Activated CD4-positive, alpha-beta T cell treated with anti-CD3 and anti-CD28 coated beads, Interleukin-2, amount 50 U/mL, for 24 hours (primary cell): ENCODE measurements around the gene ANKRD31.
"Not testable (repeated sequence)": the region's sequence is repeated elsewhere in the genome, so short reads cannot be mapped to it uniquely, and the experiment has no call there.

Experiments used
- DNase-seq, 2 donors: peaks; one replicate each; pipeline ENCODE4 v3.0.0-alpha.2; 2020; ENCODE audit warnings: low read depth in 1 of 2, low spot score in 1 of 2

Gene ANKRD31

DNA sequence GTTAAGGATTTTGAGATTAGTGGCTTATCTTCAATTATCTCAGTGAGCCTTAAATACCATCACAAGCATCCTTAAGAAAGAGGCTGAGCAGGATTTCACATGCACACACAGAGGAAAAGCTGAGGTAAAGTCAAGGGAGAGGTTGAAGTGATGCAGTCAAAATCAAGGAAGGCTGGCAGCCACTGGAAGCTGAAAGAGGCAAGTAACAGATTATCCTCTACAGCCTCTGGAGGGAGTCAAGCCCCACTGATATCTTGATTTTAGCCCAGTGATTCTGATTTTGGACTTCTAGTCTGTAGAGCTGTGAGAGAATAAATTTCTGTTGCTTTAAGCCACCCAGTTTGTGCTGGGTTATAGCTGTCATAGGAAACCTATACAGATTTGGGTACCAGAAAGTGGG, 80.1 kb downstream of the ANKRD31 start:
- no peak for DNase-seq

- DNase-seq = no peak
These were observed 83.8 kb downstream of the ANKRD31 start for GRCh38 chr5:75152860-75153259.

DNA sequence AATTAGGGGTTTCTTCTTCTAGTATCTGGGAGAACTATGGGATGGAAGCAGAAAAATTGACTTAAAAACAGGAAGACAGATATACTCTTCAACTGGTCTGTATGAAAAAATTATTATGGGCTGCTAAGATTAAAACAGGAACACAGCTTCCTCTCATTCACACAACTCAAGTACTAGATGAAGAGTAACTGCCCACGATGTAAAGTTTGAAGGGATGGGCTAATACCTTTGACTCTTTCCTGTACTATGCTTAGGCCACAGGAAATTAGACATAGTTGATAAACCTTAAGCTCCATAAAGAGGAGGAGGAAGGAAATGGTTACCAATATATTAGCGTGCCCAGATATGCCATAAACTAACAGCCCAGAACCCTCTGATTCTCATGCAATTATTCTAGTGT, 88.6 kb downstream of the ANKRD31 start:
- DNase-seq = no peak

DNA sequence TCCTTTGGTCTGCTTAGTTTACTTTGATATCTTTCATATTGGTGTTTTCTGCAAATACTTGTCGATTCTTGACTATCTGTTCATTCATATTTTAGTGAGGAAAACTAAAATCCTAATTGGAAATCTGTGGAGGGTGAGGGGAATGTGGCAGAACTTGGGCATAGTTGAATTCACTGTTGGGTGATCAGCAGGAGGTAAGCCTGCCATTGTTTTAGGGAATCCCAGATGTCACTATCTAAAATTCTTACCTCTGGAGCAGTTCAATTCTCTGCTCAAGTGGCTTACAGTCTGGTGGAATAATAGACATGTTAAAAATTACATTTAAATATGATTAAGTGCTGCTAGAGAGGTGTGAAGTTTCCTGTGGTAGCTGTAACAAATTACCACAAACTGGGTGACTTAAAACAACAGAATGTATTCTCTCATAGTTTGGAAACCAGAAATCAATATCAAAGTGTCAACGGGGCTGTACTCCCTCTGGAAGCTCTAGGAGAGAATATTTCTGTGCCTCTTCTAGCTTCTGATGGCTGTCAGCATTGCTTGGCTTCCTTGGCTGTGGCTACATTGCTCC, 94.0 kb downstream of the ANKRD31 start:
- no peak for DNase-seq

DNA sequence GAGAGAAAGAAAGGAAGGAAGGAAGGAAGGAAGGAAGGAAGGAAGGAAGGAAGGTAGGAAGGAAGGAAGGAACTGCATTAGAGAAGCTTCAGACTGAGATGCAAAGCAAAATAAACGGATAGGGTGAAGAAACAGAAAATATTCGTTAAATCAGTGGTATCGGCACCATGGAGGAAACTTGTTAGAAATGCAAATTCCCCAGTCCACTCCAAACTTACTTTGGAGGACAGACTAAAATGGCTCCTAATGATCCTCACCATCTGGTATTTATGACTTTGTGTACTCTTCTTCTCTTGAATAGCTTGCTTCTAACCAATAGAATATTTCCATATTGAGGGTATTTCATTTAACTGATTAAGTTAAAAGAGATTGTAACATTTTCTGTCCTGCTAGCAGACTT, 96.4 kb downstream of the ANKRD31 start:
- DNase-seq = no peak

DNA sequence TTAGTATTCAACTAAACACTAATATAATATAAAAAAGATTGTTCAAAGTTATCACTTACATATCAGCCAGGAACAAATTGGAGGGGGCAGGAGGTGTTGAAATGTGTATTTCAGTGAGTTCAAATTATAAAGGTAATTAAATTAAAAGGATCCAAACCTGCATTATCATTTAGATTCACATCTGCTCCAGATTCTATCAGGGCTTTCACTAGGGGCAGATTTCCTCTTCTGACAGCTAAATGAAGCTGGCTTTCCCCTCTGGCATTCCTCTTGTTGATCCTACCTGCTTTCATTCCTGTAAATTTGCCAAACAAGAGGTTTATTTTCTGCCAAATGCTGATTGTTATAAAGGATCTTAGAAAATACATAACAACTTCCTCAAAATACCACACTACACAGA, 98.0 kb downstream of the ANKRD31 start:
- DNase-seq = no peak

DNA sequence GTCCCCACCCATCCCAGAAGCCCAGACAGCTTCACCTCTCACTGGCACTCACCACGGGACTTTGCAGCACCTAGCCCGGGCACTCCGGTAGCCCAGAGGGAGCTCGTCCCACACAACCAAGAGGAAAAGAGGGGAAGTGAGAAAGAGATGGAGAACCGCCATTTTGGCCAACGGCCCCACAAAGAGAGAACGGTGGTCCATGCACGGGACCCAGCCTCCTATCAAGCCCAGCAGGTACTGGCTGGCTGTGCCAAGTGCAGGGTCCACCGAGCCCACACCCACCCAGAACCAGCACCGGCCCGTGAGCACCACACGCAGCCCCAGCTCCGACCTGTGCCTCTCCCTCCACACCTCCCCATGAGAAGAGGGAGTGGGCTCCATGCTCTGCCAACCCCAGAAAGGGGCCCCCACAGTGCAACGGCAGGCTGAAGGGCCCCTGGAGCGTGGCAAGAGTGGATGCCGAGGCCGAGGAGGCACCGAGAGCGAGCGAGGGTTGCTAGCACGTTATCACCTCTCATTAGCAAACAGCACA, 105.8 kb downstream of the ANKRD31 start:
- DNase-seq = no peak

- no peak for DNase-seq
These were observed 119.8 kb downstream of the ANKRD31 start for GRCh38 chr5:75116856-75117255.

DNA sequence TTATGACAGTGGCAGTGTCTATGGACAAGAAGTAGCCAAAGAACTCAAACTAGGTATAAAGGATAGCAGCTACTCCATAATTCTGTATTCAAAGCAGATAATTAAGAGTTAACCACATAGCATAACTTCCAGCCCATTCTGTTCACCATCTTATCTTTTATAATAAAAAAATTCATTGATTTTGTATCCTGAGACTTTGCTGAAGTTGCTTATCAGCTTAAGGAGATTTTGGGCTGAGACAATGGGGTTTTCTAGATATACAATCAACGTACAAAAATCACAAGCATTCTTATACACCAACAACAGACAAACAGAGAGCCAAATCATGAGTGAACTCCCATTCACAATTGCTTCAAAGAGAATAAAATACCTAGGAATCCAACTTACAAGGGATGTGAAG, 122.4 kb downstream of the ANKRD31 start:
- not testable (repeated sequence) for DNase-seq

GRCh38 chr5:75113354-75114113, 123.1 kb downstream of the ANKRD31 start:
- no peak for DNase-seq

DNA sequence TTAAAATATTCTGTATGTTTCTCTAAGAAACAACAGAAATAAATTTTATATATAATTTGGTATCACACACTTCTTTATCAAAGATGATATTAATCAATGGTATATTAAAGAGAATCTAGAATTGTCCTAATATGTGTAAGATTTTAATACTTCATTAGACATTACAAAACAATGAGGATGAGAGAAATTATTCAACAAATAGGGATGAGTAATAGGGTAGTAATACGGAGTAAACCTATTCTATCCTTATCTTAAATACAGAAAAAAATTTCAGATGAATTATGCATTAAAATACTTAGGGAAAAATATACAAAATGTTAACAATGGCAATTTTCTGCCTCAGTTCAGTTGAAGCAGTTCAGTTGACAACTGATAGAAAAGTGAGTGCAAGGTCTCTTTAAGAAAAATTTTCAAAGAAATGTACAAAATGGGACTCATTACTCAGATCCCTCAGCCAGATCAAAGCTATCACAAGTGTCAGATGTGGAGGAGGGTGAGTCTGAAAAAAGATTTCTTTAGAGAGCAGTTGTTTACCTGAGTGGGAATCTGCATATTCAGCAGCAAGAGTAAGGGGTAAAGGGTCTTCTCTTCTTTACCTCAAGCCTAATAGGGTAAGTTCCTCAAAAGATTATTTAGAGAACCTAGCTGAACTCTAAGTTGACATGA, 127.6 kb downstream of the ANKRD31 start:
- no peak for DNase-seq

GRCh38 chr5:75108515-75108914, 128.2 kb downstream of the ANKRD31 start:
- no peak for DNase-seq

DNA sequence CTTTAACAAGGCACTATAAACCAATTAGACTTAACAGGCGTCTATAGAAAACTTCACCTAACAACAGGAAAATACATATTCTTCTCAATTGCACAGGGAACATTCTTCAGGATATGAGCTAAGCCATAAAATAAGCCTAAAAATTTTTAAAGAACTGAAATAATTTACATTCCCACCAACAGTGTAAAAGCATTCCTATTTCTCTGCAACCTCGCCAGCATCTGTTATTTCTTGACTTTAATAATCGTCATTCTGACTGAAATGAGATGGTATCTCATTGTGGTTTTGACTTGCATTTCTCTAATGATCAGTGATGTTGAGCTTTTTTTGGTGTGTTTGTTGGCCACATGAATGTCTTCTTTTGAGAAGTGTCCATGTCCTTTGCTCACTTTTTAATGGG, 140.7 kb downstream of the ANKRD31 start:
- not testable (repeated sequence) for DNase-seq

DNA sequence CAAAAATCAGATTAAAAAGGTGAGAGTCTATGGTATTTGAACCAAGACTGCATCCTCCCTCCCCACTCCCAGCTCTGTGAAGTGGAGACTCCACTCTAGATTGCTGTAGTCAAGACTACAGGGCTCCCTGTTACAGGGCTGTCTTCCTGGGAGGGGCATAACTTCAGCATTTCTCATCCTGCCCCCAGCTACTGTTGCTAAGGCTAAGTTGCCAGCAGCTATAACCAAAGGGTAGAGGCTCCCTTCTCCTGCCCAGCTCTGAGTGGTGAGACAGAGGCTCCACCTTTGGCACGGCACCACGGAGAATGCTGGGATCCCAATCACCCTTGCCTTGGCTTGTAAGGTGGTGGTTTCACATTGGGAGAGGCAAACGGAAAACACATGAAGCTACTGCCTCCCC, 145.1 kb downstream of the ANKRD31 start:
- DNase-seq = no peak

DNA sequence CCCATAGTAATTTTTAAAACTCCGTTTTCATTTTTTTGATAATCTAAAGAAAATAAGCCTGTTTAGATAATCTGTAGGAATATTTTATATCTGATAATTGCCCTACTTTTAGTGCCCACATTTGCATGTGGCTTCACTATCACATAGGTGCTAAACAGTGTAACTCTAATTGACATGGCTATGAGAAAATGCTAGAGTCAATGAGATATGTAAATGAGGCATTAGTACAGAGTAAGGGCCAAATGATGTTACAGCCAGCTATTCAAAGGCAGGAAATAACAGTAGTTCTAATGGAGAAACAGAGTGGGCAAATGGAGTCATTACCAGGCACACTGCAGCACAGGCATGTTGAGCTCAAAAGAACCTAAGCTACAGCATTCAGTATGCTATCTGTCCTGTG, 147.0 kb downstream of the ANKRD31 start:
- no peak for DNase-seq

GRCh38 chr5:75089137-75089536, 147.5 kb downstream of the ANKRD31 start:
- no peak for DNase-seq

GRCh38 chr5:75088648-75089047, 148.0 kb downstream of the ANKRD31 start:
- DNase-seq = no peak

- no peak for DNase-seq
These were observed 155.2 kb downstream of the ANKRD31 start for GRCh38 chr5:75081510-75081909.

- not testable (repeated sequence) for DNase-seq
These were observed 157.3 kb downstream of the ANKRD31 start for GRCh38 chr5:75079346-75079745.

DNA sequence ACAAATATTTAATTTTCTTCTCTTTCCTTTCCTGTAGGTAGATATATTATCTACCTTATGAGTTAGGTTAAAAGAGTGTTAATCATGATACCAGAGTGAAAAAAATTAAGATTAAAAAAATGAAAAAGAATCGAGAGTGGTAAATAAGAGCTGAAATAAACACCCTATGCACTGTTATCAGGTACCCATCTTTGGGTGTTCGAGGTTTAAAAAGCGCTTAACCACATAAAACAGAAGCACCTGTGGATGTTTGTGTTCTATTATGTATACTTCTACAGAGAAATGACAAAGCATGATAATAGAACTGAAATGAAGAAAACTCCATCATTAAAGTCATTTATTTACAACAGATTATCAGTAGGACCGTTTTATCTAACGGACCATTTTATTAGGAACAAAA, 158.7 kb downstream of the ANKRD31 start:
- no peak for DNase-seq

DNA sequence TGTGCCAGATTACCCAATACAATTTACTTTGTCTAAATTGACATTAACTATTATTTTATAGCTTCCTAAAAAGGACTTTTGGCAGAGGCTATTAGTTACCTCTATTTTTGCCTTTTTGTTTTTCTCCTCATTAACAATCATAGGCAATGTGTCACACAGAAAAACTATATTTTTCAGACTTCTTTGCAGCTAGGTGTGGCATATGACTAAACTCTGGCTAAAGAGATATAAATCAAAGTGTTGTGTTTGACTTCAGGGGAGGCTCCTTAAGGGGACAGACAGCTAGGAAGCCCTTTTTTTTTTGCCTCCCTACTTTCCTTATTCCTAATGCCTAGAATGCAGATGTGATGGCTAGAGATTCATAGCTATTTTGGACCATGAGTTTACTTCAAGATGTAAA, 164.6 kb downstream of the ANKRD31 start:
- no peak for DNase-seq

DNA sequence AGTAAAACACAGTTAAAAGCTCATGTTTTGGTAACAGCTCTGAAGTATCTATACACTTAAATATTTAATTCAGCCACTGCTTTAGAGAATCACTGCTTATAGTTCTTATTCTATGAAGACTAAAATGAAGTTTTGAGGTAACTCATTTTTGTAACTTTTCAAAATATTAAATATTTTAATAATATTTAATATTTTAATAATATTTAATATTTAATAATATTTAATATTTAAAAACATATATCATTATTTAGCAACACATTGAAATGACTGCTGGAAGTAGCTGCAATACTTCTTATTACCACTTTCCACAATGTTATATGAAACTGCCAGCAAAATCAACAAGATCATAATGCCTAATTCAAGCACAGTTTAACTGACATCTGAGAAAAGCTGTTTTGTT, 165.6 kb downstream of the ANKRD31 start:
- DNase-seq = no peak
